ENCODE measurements around the gene NANOS1. TPM values are rescaled to one million over a fixed set of nuclear protein-coding genes. Genes with fewer than 3 reads are reported as not detected.

Gene NANOS1
- total and polyA plus RNA-seq, 9 of the 15 experiments (the other 6 are each of a cell fraction or from before 2014, with no cell fraction given) = 0.14 to 1.6 (median 0.83) TPM; not detected in 1

- H4K20me1 ChIP-seq (replicated peaks; ENCODE audit: control insufficient read depth, insufficient read depth, low read length) = no peaks in the 10 kb centered on the region
- DNase-seq (ENCODE audit: extremely low read depth in 1 of 4, low spot score in 3 of 4) (no peak), FAIRE-seq (no peak), ATAC-seq (no peak)
- no peaks in the 10 kb centered on the region for H3K4me1 ChIP-seq (replicated peaks in 1 of 2; ENCODE audit: control insufficient read depth in 2 of 2, insufficient read depth in 2 of 2, low read length in 2 of 2)
- 80% methylated on average over 3 of the region's 3 CpGs for WGBS (ENCODE audit: insufficient coverage, low coverage, missing lambda C conversion rate)
- TF ChIP-seq, protein P1, sequence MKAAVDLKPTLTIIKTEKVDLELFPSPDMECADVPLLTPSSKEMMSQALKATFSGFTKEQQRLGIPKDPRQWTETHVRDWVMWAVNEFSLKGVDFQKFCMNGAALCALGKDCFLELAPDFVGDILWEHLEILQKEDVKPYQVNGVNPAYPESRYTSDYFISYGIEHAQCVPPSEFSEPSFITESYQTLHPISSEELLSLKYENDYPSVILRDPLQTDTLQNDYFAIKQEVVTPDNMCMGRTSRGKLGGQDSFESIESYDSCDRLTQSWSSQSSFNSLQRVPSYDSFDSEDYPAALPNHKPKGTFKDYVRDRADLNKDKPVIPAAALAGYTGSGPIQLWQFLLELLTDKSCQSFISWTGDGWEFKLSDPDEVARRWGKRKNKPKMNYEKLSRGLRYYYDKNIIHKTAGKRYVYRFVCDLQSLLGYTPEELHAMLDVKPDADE (conservative IDR thresholded peaks at IDR 0.05; ENCODE audit: control insufficient read depth, low read depth, low read length) = no peak
- TF ChIP-seq SMC3 (conservative IDR thresholded peaks at IDR 0.05; ENCODE audit: insufficient read depth, low read depth, low read length) (no peak), ZNF253 (CRISPR knock-in tag; conservative IDR thresholded peaks at IDR 0.05) (no peak), POLR2G (IDR thresholded peaks at IDR 0.05; ENCODE audit: low read depth, low read length) (no peak), SPI1 (IDR thresholded peaks at IDR 0.05; ENCODE audit: borderline replicate concordance, low read depth, low read length) (no peak), KDM1A (IDR thresholded peaks at IDR 0.05) (no peak), ARID2 (IDR thresholded peaks at IDR 0.05) (no peak), RBBP5 (IDR thresholded peaks at IDR 0.05; ENCODE audit: borderline replicate concordance, insufficient read depth, low read length, poor library complexity, severe bottlenecking) (no peak), MTF1 (CRISPR knock-in tag; IDR thresholded peaks at IDR 0.05; ENCODE audit: borderline replicate concordance) (no peak), FOS (IDR thresholded peaks at IDR 0.05; ENCODE audit: extremely low read depth, insufficient read length) (no peak), TAF1 (IDR thresholded peaks at IDR 0.05; ENCODE audit: control insufficient read depth, extremely low read depth, insufficient read depth, low read length, severe bottlenecking) (no peak)
- TF ChIP-seq, protein P2, sequence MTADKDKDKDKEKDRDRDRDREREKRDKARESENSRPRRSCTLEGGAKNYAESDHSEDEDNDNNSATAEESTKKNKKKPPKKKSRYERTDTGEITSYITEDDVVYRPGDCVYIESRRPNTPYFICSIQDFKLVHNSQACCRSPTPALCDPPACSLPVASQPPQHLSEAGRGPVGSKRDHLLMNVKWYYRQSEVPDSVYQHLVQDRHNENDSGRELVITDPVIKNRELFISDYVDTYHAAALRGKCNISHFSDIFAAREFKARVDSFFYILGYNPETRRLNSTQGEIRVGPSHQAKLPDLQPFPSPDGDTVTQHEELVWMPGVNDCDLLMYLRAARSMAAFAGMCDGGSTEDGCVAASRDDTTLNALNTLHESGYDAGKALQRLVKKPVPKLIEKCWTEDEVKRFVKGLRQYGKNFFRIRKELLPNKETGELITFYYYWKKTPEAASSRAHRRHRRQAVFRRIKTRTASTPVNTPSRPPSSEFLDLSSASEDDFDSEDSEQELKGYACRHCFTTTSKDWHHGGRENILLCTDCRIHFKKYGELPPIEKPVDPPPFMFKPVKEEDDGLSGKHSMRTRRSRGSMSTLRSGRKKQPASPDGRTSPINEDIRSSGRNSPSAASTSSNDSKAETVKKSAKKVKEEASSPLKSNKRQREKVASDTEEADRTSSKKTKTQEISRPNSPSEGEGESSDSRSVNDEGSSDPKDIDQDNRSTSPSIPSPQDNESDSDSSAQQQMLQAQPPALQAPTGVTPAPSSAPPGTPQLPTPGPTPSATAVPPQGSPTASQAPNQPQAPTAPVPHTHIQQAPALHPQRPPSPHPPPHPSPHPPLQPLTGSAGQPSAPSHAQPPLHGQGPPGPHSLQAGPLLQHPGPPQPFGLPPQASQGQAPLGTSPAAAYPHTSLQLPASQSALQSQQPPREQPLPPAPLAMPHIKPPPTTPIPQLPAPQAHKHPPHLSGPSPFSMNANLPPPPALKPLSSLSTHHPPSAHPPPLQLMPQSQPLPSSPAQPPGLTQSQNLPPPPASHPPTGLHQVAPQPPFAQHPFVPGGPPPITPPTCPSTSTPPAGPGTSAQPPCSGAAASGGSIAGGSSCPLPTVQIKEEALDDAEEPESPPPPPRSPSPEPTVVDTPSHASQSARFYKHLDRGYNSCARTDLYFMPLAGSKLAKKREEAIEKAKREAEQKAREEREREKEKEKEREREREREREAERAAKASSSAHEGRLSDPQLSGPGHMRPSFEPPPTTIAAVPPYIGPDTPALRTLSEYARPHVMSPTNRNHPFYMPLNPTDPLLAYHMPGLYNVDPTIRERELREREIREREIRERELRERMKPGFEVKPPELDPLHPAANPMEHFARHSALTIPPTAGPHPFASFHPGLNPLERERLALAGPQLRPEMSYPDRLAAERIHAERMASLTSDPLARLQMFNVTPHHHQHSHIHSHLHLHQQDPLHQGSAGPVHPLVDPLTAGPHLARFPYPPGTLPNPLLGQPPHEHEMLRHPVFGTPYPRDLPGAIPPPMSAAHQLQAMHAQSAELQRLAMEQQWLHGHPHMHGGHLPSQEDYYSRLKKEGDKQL (CRISPR knock-in tag; IDR thresholded peaks at IDR 0.05; ENCODE audit: borderline replicate concordance) = no peak
- TF ChIP-seq, protein P3, sequence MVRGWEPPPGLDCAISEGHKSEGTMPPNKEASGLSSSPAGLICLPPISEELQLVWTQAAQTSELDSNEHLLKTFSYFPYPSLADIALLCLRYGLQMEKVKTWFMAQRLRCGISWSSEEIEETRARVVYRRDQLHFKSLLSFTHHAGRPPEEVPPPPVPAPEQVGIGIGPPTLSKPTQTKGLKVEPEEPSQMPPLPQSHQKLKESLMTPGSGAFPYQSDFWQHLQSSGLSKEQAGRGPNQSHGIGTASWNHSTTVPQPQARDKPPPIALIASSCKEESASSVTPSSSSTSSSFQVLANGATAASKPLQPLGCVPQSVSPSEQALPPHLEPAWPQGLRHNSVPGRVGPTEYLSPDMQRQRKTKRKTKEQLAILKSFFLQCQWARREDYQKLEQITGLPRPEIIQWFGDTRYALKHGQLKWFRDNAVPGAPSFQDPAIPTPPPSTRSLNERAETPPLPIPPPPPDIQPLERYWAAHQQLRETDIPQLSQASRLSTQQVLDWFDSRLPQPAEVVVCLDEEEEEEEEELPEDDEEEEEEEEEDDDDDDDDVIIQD (CRISPR knock-in tag; IDR thresholded peaks at IDR 0.05) = no peak
- intact Hi-C loops (cut with micrococcal nuclease) (no loop called here), in situ Hi-C loops (cut with MboI) (no loop called here)
- TSS peak; percentile 24 for BruUV-seq (replicated peaks)
- H3K36me3 ChIP-seq (ENCODE audit: control insufficient read depth, insufficient read depth, low read length) = peaks cover 96% of the 10 kb centered on the region
- peaks cover 59% of the 10 kb centered on the region for H3K79me2 ChIP-seq (ENCODE audit: control insufficient read depth, insufficient read depth, low read length)
- no peak overlapping the region for H3K4me2 ChIP-seq (ENCODE audit: insufficient read depth, low read length)
- H3K27ac ChIP-seq (ENCODE audit: extremely low read depth, low read depth, low read length) = no peak overlapping the region
- ChIA-PET CTCF (ENCODE audit: low intra/inter-chr PET ratio) (no interaction called here), POLR2A (interaction anchor here (0.9 to 1.5 kb wide), 4 partner anchors 11 to 24 kb away, joined by 3 to 7 read pairs (median 4); no protein-coding TSS in a partner anchor)
- H3K9ac ChIP-seq (ENCODE audit: insufficient read depth in 1 of 2, low read depth in 2 of 2, low read length in 2 of 2) = no peak overlapping the region
- no peak overlapping the region for H3K4me3 ChIP-seq
- H3K9me1 ChIP-seq (ENCODE audit: control insufficient read depth, insufficient read depth, low read length) = no peaks in the 10 kb centered on the region
- no peaks in the 10 kb centered on the region for H3K27me3 ChIP-seq (ENCODE audit: control insufficient read depth in 2 of 2, insufficient read depth in 2 of 2, low read length in 2 of 2)
- no peaks in the 10 kb centered on the region for H3K9me3 ChIP-seq (replicated peaks; ENCODE audit: control insufficient read depth, insufficient read depth, low read depth, low read length)
- no peak overlapping the region for H2AFZ ChIP-seq (ENCODE audit: low read depth, low read length)
Observed at GRCh38 chr10:119051775-119052174, 22.3 kb downstream of the NANOS1 start.
